GM19328 (cell line): ENCODE measurements around the gene POLA1.
"Not testable (repeated sequence)": the region's sequence is repeated elsewhere in the genome, so short reads cannot be mapped to it uniquely, and the experiment has no call there.

Experiments
- ATAC-seq: cut with Tn5 transposase; IDR thresholded peaks from one replicate; pipeline ENCODE4 v1.9.1; 2021; ENCODE audit warnings: mild to moderate bottlenecking, moderate library complexity; ENCODE audit not compliant: unreplicated experiment

POLA1 gene

DNA sequence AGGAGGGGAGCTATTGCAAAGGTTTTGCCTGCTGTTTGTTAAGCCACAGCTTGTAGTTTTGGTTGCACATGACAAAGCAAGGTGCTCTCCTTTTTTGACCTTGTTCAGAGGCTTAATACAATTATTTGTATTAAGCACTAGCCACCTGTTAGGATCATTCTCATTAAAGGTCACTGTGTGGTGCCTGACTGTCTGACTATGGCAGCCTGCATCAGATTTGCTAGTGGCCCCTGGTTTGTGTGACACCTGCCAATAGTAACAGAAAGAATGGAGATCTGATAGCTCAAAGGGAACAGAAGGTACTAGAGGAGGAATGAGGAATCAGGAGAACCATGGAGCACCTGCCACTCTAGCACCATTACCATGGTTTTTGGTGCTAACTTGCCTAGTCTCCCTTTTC lies 102.5 kb downstream of the POLA1 start:
- ATAC-seq: no peak

GRCh38 chrX:24799078-24799477 lies 105.4 kb downstream of the POLA1 start:
- ATAC-seq: no peak

DNA sequence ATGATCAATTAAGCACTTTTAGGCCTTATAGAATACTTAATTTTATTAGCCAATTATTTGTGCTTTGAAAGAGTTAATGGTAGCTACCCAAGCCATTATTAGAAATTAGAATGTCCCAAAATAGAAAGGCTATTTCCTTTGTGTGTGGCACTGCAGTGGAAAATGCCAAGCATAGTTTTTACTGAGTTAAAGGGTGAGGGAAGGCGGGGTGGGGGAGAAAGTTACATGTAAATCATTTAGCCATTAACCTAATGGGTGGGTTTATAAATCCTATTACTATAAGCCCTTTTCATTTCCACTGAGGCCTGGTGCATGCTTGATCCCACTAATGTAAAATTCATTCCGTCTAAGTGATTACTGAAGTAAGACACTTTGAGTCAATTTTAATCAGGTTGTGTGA lies 105.8 kb downstream of the POLA1 start:
- no peak for ATAC-seq

- ATAC-seq: no peak
Observed at GRCh38 chrX:24805201-24805600, 111.5 kb downstream of the POLA1 start.

DNA sequence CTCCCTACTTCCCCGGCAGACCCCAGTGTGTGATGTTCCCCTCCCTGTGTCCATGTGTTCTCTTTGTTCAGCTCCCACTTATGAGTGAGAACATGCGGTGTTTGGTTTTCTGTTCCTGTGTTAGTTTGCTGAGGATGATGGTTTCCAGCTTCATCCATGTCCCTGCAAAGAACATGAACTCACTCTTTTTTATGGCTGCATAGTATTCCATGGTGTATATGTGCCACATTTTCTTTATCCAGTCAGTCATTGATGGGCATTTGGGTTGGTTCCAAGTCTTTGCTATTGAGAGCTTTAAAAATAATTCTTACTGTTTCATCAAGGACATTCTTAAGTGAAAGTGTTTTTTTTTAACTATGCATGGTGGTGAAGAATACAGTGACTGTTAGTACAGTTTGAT lies 126.1 kb downstream of the POLA1 start:
- not testable (repeated sequence) for ATAC-seq

- ATAC-seq: no peak
Observed at GRCh38 chrX:24828147-24828546, 134.4 kb downstream of the POLA1 start.

GRCh38 chrX:24828600-24828999 lies 134.9 kb downstream of the POLA1 start:
- no peak for ATAC-seq

GRCh38 chrX:24833695-24834094 lies 140.0 kb downstream of the POLA1 start:
- ATAC-seq: no peak

GRCh38 chrX:24837966-24838365 lies 144.2 kb downstream of the POLA1 start:
- ATAC-seq: no peak

DNA sequence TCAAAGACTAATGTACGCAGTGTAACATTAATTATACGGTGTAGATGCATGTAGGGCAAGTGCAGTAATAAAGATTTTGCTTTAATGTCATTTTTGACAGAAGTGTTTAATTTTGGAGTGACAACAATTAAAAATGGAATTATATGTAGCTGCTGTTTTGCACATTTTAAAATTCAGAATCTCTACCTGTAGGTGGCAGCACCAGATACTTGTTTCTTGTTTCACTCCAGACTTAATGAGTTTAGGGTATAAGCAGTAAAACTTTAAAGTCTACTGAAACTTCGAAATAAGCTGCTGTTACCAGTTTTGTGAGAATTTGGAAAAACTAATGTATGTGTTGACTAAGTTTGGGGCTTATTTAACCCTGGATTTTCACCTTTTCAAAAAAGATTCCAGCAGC lies 144.9 kb downstream of the POLA1 start:
- no peak for ATAC-seq

DNA sequence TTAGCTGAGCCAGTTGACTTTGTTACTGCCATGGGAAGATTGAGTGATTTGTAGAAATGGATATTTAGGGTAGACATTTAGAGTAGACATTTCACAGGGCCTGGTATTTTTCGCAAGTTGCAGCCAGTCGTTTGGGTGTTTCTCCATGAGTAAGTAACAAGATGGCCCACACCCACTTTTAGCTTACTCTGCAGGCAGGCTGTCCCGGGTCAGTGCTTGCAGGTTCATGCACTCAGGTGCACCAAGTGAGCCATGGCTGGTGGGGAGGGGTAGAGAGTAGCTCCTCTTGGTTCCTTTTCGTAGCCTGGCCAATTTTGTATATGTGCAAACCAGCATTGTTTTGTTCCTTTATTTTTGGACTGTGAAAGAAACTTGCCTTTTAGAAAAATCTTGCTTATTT lies 145.6 kb downstream of the POLA1 start:
- ATAC-seq: no peak

DNA sequence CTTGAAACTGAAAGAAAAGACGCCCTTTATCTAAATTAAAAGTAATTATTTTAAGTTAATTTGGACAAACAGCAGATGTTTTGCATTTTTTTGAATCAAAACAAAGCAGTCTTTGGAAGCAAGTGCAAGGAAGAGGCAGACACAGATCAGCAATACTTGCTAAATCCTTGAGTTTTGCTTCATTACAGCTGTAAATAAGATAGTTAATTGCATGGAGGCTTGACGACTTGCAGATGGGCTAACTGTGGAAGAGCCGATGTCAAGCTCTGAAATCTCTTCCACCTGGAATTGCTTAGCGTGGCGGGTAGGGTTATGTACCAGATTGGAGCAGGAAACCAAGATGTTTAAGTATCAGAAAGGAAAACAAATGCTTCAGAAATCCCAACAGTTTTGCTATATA lies 148.8 kb downstream of the POLA1 start:
- no peak for ATAC-seq

- ATAC-seq: no peak
Observed at GRCh38 chrX:24846550-24847150, 152.9 kb downstream of the POLA1 start.

DNA sequence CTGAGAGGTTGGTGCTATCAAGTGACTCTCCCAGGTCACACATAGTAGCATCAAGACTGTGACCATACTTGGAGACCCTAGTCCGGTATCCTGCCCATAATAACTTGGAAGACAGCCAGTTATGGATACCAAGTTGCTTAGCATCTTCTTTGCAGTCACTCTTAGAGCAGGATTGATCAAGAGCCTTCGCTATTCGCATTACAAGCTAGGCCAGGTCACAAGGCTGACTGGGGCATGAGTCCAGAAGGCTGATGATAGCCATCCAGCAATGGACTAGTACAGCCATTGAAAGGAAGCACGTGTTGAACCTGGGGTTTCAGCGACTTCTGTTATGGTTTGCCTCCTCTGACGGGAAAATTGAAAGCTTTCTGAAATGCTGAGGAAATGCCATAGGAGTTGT lies 157.6 kb downstream of the POLA1 start:
- no peak for ATAC-seq

- no peak for ATAC-seq
Observed at GRCh38 chrX:24851780-24852179, 158.1 kb downstream of the POLA1 start.

DNA sequence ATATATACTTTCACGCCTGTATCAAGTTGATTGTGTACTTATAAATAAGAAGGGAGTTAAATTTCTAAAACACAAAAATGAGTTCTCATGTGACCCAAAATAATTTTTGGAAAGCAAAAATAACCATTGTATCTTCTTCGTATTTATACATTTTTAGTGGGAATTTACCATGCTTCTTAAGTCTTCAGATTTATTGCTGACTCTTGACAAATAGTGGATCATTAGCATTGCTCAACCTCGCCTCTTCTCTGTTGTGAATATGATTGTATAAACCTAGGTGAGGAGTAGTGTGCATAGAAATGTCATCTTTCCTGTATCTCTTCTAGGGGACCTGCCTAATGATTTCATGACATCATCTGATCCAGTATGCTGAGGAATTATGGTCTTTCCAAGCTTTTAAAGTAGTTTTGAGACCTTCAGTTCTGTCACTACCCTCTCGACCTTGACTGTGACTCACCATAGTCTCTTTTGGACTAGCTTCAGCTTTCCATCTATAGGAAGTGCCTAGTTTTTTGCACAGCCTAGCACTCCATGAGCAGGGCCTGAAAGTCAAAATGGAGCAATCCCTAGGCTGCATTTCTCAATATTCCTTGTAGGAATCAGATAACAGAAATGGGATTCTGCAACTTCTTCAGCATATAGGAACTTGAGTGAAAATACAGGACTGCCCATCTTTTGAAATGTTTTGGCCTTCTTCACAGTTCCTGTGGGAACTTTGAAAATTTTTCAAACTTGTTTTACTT lies 164.5 kb downstream of the POLA1 start:
- no peak for ATAC-seq

DNA sequence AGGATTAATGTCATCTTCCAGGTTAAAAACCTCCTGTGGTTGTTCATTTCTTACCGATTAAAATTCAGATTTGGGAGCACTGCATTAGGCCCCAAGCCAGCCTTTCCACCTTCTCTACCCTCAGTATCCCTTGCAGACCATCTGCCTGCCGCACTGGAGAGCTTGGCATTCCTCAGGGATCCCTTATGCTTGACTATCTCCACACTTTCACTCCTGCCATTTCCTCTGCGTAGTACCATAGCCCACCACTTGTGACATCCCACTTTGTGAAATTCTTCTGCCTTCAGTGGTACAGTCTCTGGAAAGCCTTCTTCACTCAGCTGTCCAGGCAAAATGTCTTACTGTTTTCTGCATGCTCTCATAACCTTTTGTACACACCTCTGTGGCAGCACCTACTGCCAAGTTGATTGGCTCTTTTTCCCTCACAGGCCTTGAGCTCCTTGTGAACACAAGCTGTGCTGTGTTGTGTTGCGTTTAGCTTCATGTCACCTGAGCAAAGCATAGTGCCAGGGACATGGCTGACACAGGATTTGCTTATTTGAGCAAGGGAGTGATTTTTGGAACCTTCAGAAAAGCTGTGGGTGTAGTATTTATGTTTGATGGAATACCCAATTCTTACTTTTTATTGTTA lies 165.6 kb downstream of the POLA1 start:
- no peak for ATAC-seq

DNA sequence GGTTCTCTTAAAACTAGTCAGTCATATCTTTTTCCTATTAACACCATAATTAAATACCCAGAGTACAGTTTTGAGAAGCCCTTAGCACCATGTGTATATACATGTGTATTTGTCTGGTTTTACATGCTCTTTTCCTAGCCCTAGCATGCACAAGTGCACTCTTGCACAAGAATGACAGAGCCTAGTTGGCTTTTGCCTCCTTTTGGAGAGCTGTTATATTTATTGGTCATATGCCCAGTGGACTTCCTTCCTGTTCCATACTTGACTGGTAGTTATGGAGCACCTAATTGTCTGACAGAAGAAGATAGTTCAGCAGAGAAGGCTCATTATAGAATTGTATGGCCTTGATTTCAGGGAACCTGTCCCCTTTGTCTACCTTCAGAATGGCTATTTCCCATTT lies 166.4 kb downstream of the POLA1 start:
- ATAC-seq: no peak

GRCh38 chrX:24862343-24862742 lies 168.6 kb downstream of the POLA1 start:
- no peak for ATAC-seq

- ATAC-seq: not testable (repeated sequence)
Observed at GRCh38 chrX:24863779-24864178, 170.1 kb downstream of the POLA1 start.

GRCh38 chrX:24870143-24870542 lies 176.4 kb downstream of the POLA1 start:
- ATAC-seq: no peak

DNA sequence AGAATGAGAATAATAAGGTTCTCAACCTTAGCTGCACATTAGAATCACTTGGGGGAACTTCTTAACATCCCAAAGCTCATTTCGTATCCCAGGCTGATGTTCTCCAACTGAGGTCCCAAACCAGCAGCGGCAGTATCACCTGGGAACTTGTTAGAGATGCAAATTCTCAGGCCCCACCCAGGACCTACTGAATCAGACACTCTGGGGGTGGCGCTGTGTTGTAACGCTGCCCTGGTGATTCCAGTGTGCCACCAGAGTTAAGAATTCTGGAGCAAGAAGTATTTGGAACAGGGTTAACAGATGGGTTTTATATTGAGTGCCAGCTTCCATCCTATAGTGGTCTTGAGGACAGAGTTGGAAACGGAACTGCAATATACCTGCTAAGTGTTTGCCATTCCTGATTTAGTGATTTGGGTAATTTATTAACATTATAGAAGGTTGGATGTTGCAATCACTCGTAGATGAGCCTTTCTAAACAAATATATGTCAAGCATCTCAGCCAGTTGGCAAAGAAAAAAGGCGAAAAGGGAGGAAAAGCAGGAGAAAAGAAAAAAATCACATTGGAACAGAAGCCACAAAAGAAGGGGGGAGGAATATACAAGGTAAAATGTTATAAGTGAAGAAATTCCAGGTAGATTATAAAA lies 181.0 kb downstream of the POLA1 start:
- ATAC-seq: no peak
